RWPE2 (cell line): ENCODE measurements around the gene EYA4.

Experiments
- ATAC-seq: fragments of 200-7000 bp; cut with Tn5 transposase; 3 replicates; pipeline ENCODE4 v1.9.1; 2021; ENCODE audit warnings: low read depth
- DNase-seq: peaks from one replicate; pipeline ENCODE4 v3.0.0-alpha.2; 2020; ENCODE audit warnings: low spot score
- H3K27ac ChIP-seq: fragments of 450-650 bp; 2 replicates; pipeline ENCODE4 v1.5.1; 2017; ENCODE audit warnings: mild to moderate bottlenecking; ENCODE audit not compliant: poor library complexity, severe bottlenecking
- H3K27me3 ChIP-seq: fragments of 250-450 bp; sonication (Bioruptor Pico); 2 replicates; pipeline ENCODE4 v1.5.1; 2021; ENCODE audit warnings: mild to moderate bottlenecking, moderate library complexity; ENCODE audit not compliant: insufficient read depth, poor library complexity, severe bottlenecking
- H3K36me3 ChIP-seq: fragments of 250-450 bp; sonication (Bioruptor Pico); 2 replicates; pipeline ENCODE4 v1.5.1; 2020; ENCODE audit warnings: low read depth, mild to moderate bottlenecking, moderate library complexity
- H3K4me1 ChIP-seq: fragments of 250-450 bp; sonication (Bioruptor Pico); 2 replicates; pipeline ENCODE4 v1.5.1; 2021; ENCODE audit warnings: mild to moderate bottlenecking, moderate library complexity; ENCODE audit not compliant: insufficient read depth, poor library complexity, severe bottlenecking
- H3K4me3 ChIP-seq: fragments of 250-450 bp; sonication (Bioruptor Pico); 2 replicates; pipeline ENCODE4 v1.5.1; 2021; ENCODE audit warnings: mild to moderate bottlenecking, moderate library complexity; ENCODE audit not compliant: severe bottlenecking
- H3K9me3 ChIP-seq: fragments of 250-450 bp; sonication (Bioruptor Pico); 2 replicates; pipeline ENCODE4 v1.5.1; 2021; ENCODE audit warnings: mild to moderate bottlenecking, moderate library complexity; ENCODE audit not compliant: severe bottlenecking
- CTCF ChIP-seq: fragments of 450-650 bp; IDR thresholded peaks from one replicate; pipeline ENCODE4 v1.5.1; 2017; ENCODE audit warnings: mild to moderate bottlenecking, moderate library complexity; ENCODE audit not compliant: poor library complexity, severe bottlenecking

EYA4 gene

GRCh38 chr6:133313068-133313467 is 71.9 kb downstream of the EYA4 start:
- Histone ChIP-seq H3K36me3 (no peaks in the 10 kb centered on the region), H3K4me1 (no peaks in the 10 kb centered on the region), H3K9me3 (no peaks in the 10 kb centered on the region), H3K27ac (no peak overlapping the region), H3K27me3 (peaks cover 3% of the 10 kb centered on the region), H3K4me3 (no peak overlapping the region)
- ATAC-seq, result no peak
- TF ChIP-seq CTCF, result no peak
- DNase-seq, result no peak

GRCh38 chr6:133314947-133315346 is 73.8 kb downstream of the EYA4 start:
- no peaks in the 10 kb centered on the region for H3K36me3 ChIP-seq
- no peaks in the 10 kb centered on the region for H3K4me1 ChIP-seq
- TF ChIP-seq CTCF, result no peak
- H3K27me3 ChIP-seq, result peaks cover 3% of the 10 kb centered on the region
- ATAC-seq (no peak), DNase-seq (no peak)
- no peak overlapping the region for H3K27ac ChIP-seq
- H3K4me3 ChIP-seq, result no peak overlapping the region
- H3K9me3 ChIP-seq, result no peaks in the 10 kb centered on the region

- Histone ChIP-seq H3K27me3 (peaks cover 3% of the 10 kb centered on the region), H3K9me3 (no peaks in the 10 kb centered on the region), H3K36me3 (no peaks in the 10 kb centered on the region), H3K27ac (no peak overlapping the region), H3K4me1 (no peaks in the 10 kb centered on the region), H3K4me3 (no peak overlapping the region)
- DNase-seq, result no peak
- TF ChIP-seq CTCF, result no peak
- ATAC-seq, result no peak
These were observed 74.7 kb downstream of the EYA4 start for GRCh38 chr6:133315811-133316210.

- Histone ChIP-seq H3K9me3 (no peaks in the 10 kb centered on the region), H3K4me1 (no peaks in the 10 kb centered on the region), H3K36me3 (no peaks in the 10 kb centered on the region), H3K27me3 (peaks cover 3% of the 10 kb centered on the region), H3K4me3 (no peak overlapping the region), H3K27ac (no peak overlapping the region)
- no peak for ATAC-seq
- no peak for TF ChIP-seq CTCF
- no peak for DNase-seq
These were observed 76.5 kb downstream of the EYA4 start for GRCh38 chr6:133317704-133318103.

- no peak for TF ChIP-seq CTCF
- DNase-seq, result no peak
- Histone ChIP-seq H3K27me3 (no peaks in the 10 kb centered on the region), H3K9me3 (no peaks in the 10 kb centered on the region), H3K36me3 (no peaks in the 10 kb centered on the region), H3K4me3 (no peak overlapping the region), H3K27ac (no peak overlapping the region), H3K4me1 (no peaks in the 10 kb centered on the region)
- ATAC-seq, result no peak
These were observed 85.4 kb downstream of the EYA4 start for GRCh38 chr6:133326584-133326983.
